Fibroblast of lung (primary cell): ENCODE data around the gene ATP6V0A1. TPM values are rescaled to one million over a fixed set of nuclear protein-coding genes. Genes with fewer than 3 reads are reported as not detected.

ENCODE experiments used
- DNase-seq, 2 donors: peaks; one replicate each; pipeline versions ENCODE4 v3.0.0 to v3.0.0-alpha.2; 2010; ENCODE audit warnings: low read depth in 2 of 2
- H2AFZ ChIP-seq: 2 replicates; pipeline ENCODE4 v1.5.1; 2012; ENCODE audit warnings: low read length, control low read depth, inconsistent platforms
- H3K27ac ChIP-seq: 2 replicates; pipeline ENCODE4 v1.5.1; 2011; ENCODE audit warnings: low read length, control low read depth; ENCODE audit not compliant: insufficient read depth
- H3K27me3 ChIP-seq: 2 replicates; pipeline ENCODE4 v1.5.1; 2011; ENCODE audit warnings: mild to moderate bottlenecking, low read length; ENCODE audit not compliant: control insufficient read depth, insufficient read depth
- H3K36me3 ChIP-seq: 2 replicates; pipeline ENCODE4 v1.5.1; 2011; ENCODE audit warnings: low read length; ENCODE audit not compliant: control insufficient read depth, insufficient read depth
- H3K4me1 ChIP-seq: 2 replicates; pipeline ENCODE4 v1.5.1; 2011; ENCODE audit warnings: low read length; ENCODE audit not compliant: control insufficient read depth, insufficient read depth; ENCODE audit errors: extremely low read depth
- H3K4me2 ChIP-seq: 2 replicates; pipeline ENCODE4 v1.5.1; 2011; ENCODE audit warnings: low read length, control low read depth; ENCODE audit not compliant: insufficient read depth; ENCODE audit errors: extremely low read depth
- H3K4me3 ChIP-seq, 4 experiments: fragments of 200-600 bp in 1 of 4; sonication (generic) in 1 of 4; replicated peaks in 1 of 4; 2 replicates each; pipeline ENCODE4 v1.5.1; 2011 to 2016; ENCODE audit warnings: low read length in 4 of 4, low read depth in 3 of 4, mild to moderate bottlenecking in 3 of 4, control low read depth in 2 of 4, inconsistent platforms in 1 of 4, mixed read lengths in 1 of 4; ENCODE audit not compliant: insufficient read depth in 1 of 4; ENCODE audit errors: control extremely low read depth in 1 of 4
- H3K79me2 ChIP-seq: 2 replicates; pipeline ENCODE4 v1.5.1; 2012; ENCODE audit warnings: mild to moderate bottlenecking, low read length, inconsistent platforms; ENCODE audit not compliant: control insufficient read depth, insufficient read depth
- H3K9ac ChIP-seq: 2 replicates; pipeline ENCODE4 v1.5.1; 2011; ENCODE audit warnings: mild to moderate bottlenecking, low read length, control low read depth; ENCODE audit not compliant: insufficient read depth
- H3K9me3 ChIP-seq: 2 replicates; pipeline ENCODE4 v1.5.1; 2012; ENCODE audit warnings: low read depth, low read length; ENCODE audit not compliant: control insufficient read depth, insufficient read depth
- H4K20me1 ChIP-seq: 2 replicates; pipeline ENCODE4 v1.5.1; 2011; ENCODE audit warnings: low read length; ENCODE audit not compliant: control insufficient read depth, insufficient read depth; ENCODE audit errors: extremely low read depth
- EZH2 ChIP-seq: IDR thresholded peaks from 2 replicates; pipeline ENCODE4 v1.5.1; 2012; ENCODE audit warnings: low read length, control low read depth, mild to moderate bottlenecking; ENCODE audit errors: missing control alignments
- polyA plus RNA-seq, 2 donors: library from polyadenylated mRNA; depleted of rRNA in 1 of 2; stranded (reverse) in 1 of 2; unstranded in 1 of 2; fragments of >200 nt; gene quantifications; 2 replicates each; pipeline ENCODE4 v1.2.1, GENCODE V29; 2011 to 2012; ENCODE audit warnings: missing spikeins in 1 of 2
- total RNA-seq: library from RNA; depleted of rRNA; stranded (reverse); fragments of >200 nt; gene quantifications from 2 replicates; pipeline ENCODE4 v1.2.1, GENCODE V29; 2014
- TF ChIP-seq, protein P1 (sequence below), 2 donors: IDR thresholded peaks in 1 of 2; conservative IDR thresholded peaks in 1 of 2; 1 replicate in 1 of 2; 2 replicates in 1 of 2; pipeline ENCODE4 v1.5.1; 2011 to 2012; ENCODE audit warnings: low read length in 2 of 2, control low read depth in 1 of 2, inconsistent platforms in 1 of 2, low read depth in 1 of 2, mild to moderate bottlenecking in 1 of 2

Gene ATP6V0A1
- total and polyA plus RNA-seq, 2 donors (not counting 1 experiment from before 2014, with no cell fraction given) = 26.7 to 65.7 TPM

DNA sequence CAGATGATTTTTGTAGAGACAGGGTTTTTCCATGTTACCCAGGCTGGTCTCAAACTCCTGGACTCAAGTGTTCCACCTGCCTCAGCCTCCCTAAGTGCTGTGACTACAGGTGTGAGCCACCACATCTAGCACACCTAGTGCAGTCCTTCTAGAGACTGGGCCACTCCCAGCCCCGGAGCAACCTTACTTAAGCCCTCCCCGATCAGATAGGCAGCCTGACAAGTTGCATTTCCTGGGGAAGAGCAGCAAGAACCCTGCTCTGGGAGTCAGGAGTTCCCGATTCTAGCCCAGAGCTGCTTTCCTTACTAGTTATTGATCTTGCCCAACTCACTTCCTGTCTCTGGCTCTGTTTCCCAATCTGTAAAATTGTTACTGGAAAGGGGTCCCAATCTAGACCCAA lies 70.4 kb downstream of the ATP6V0A1 start:
- Histone ChIP-seq H3K4me2 (no peak overlapping the region), H3K9me3 (no peaks in the 10 kb centered on the region), H3K36me3 (no peaks in the 10 kb centered on the region), H3K27ac (no peak overlapping the region), H3K9ac (no peak overlapping the region), H3K27me3 (no peaks in the 10 kb centered on the region), H3K4me3 (no peak overlapping the region), H3K79me2 (no peaks in the 10 kb centered on the region), H4K20me1 (no peaks in the 10 kb centered on the region), H3K4me1 (peaks cover 9% of the 10 kb centered on the region), H2AFZ (no peak overlapping the region)
- DNase-seq = no peak
- TF ChIP-seq, protein P1, sequence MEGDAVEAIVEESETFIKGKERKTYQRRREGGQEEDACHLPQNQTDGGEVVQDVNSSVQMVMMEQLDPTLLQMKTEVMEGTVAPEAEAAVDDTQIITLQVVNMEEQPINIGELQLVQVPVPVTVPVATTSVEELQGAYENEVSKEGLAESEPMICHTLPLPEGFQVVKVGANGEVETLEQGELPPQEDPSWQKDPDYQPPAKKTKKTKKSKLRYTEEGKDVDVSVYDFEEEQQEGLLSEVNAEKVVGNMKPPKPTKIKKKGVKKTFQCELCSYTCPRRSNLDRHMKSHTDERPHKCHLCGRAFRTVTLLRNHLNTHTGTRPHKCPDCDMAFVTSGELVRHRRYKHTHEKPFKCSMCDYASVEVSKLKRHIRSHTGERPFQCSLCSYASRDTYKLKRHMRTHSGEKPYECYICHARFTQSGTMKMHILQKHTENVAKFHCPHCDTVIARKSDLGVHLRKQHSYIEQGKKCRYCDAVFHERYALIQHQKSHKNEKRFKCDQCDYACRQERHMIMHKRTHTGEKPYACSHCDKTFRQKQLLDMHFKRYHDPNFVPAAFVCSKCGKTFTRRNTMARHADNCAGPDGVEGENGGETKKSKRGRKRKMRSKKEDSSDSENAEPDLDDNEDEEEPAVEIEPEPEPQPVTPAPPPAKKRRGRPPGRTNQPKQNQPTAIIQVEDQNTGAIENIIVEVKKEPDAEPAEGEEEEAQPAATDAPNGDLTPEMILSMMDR (conservative IDR thresholded peaks at IDR 0.05 in 1 of 2, IDR thresholded peaks at IDR 0.05 in 1 of 2; ENCODE audit: low read depth in 1 of 2, low read length in 2 of 2) = no peak
- TF ChIP-seq EZH2 = no peak

DNA sequence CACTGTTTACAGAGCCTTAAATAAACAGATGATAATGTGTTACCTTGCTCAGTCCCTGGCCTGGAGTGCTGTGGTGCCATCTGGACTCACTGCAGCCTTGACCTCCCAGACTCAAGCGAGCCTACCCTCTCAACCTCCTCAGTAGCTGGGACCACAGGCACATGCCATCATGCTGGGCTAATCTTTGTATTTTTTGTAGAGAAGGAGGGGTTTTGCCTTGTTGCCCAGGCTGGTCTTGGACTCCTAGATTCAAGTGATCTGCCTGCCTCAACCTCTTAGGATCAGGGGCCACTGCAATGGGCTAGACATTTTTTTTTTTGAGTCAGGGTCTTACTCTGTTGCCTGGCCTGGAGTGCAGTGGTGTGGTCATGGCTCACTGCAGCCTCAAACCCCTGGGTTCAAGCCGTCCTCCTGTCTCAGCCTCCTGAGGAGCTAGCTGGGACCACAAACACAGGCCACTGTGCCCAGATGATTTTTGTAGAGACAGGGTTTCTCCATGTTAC lies 72.3 kb downstream of the ATP6V0A1 start:
- TF ChIP-seq, protein P1 (conservative IDR thresholded peaks at IDR 0.05 in 1 of 2, IDR thresholded peaks at IDR 0.05 in 1 of 2; ENCODE audit: low read depth in 1 of 2, low read length in 2 of 2) = no peak
- no peak for TF ChIP-seq EZH2
- H3K9ac ChIP-seq = no peak overlapping the region
- H2AFZ ChIP-seq = no peak overlapping the region
- H3K27ac ChIP-seq = no peak overlapping the region
- H4K20me1 ChIP-seq = no peaks in the 10 kb centered on the region
- H3K4me1 ChIP-seq = peaks cover 9% of the 10 kb centered on the region
- no peak overlapping the region for H3K4me2 ChIP-seq
- H3K36me3 ChIP-seq = no peaks in the 10 kb centered on the region
- no peak overlapping the region for H3K4me3 ChIP-seq
- H3K9me3 ChIP-seq = no peaks in the 10 kb centered on the region
- no peaks in the 10 kb centered on the region for H3K27me3 ChIP-seq
- DNase-seq = no peak
- no peaks in the 10 kb centered on the region for H3K79me2 ChIP-seq

- Histone ChIP-seq H3K9me3 (no peaks in the 10 kb centered on the region), H4K20me1 (no peaks in the 10 kb centered on the region), H3K27ac (no peak overlapping the region), H3K79me2 (peaks cover 2% of the 10 kb centered on the region), H3K4me3 (peak overlapping the region; percentile 22 to 49 (median 37)), H3K4me2 (peak overlapping the region; percentile 51), H2AFZ (peak overlapping the region; percentile 65), H3K9ac (peak overlapping the region; percentile 37), H3K4me1 (peaks cover 9% of the 10 kb centered on the region), H3K27me3 (no peaks in the 10 kb centered on the region), H3K36me3 (no peaks in the 10 kb centered on the region)
- peak; percentile 45 to 48 for DNase-seq
- TF ChIP-seq, protein P1 (conservative IDR thresholded peaks at IDR 0.05 in 1 of 2, IDR thresholded peaks at IDR 0.05 in 1 of 2; ENCODE audit: low read depth in 1 of 2, low read length in 2 of 2) = peak; percentile 31 to 33
- TF ChIP-seq EZH2 = no peak
Observed at GRCh38 chr17:42531455-42532354, 73.0 kb downstream of the ATP6V0A1 start.
